ENCODE results near the gene RNF26.

Gene RNF26

GRCh38 chr11:119306373-119306890 is 27.9 kb upstream of the RNF26 start:
- DNase-seq (ENCODE audit: low spot score), result no peak
- in situ Hi-C loops (cut with MboI; ENCODE audit: low sequenced_read_pairs, unreplicated experiment), result no loop called here

DNA sequence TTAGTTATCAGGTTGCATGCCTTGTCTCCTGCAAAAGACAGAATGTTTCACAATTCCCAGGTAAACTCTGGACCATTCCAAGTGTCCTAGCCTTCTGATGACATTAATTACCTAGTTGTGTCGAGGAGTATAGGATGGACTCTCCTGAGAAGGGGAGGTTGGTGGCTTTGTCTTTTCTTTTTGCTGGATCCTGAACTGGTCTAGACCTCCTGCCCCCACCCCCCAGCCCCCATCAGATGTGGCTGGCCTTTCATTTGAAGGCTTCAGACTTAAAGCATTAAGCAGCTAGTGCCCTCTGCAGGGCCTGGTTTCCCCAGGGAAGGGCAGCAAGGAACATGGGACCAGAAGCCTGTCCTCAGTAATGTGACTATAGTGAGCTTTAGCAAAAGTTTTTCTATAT is 27.1 kb upstream of the RNF26 start:
- no peak for DNase-seq (ENCODE audit: low spot score)
- in situ Hi-C loops (cut with MboI; ENCODE audit: low sequenced_read_pairs, unreplicated experiment), result no loop called here
- TF ChIP-seq, protein P1, sequence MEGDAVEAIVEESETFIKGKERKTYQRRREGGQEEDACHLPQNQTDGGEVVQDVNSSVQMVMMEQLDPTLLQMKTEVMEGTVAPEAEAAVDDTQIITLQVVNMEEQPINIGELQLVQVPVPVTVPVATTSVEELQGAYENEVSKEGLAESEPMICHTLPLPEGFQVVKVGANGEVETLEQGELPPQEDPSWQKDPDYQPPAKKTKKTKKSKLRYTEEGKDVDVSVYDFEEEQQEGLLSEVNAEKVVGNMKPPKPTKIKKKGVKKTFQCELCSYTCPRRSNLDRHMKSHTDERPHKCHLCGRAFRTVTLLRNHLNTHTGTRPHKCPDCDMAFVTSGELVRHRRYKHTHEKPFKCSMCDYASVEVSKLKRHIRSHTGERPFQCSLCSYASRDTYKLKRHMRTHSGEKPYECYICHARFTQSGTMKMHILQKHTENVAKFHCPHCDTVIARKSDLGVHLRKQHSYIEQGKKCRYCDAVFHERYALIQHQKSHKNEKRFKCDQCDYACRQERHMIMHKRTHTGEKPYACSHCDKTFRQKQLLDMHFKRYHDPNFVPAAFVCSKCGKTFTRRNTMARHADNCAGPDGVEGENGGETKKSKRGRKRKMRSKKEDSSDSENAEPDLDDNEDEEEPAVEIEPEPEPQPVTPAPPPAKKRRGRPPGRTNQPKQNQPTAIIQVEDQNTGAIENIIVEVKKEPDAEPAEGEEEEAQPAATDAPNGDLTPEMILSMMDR (IDR thresholded peaks at IDR 0.05; ENCODE audit: borderline replicate concordance, control extremely low read depth, extremely low read depth, insufficient read depth, missing control alignments), result no peak

More at GRCh38 chr11:119306373-119306890, 27.9 kb upstream of the RNF26 start:
- TF ChIP-seq, protein P1 (IDR thresholded peaks at IDR 0.05; ENCODE audit: borderline replicate concordance, control extremely low read depth, extremely low read depth, insufficient read depth, missing control alignments), result no peak

DNA sequence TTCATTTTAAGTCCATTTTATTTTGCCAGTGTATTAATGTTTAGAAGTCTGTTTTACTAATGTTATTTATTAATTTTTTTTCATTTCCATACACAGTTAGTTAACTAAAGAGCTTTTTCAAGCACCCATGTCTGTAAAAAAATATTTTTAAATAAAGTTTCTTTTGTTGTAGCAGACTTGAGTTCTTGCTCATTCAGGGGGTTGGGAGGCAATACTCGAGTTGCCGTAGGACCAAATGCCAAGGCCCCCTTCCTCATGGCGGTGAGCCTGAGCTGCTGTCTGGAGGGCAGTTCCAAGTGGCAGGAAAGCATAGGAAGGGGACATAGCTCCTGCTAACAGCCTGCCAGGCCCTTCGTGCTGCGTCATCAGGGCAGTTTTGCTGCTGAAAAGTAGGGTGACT is 26.4 kb upstream of the RNF26 start:
- TF ChIP-seq, protein P1 (IDR thresholded peaks at IDR 0.05; ENCODE audit: borderline replicate concordance, control extremely low read depth, extremely low read depth, insufficient read depth, missing control alignments), result no peak
- in situ Hi-C loops (cut with MboI; ENCODE audit: low sequenced_read_pairs, unreplicated experiment), result no loop called here

GRCh38 chr11:119309411-119309810 is 24.9 kb upstream of the RNF26 start:
- in situ Hi-C loops (cut with MboI; ENCODE audit: low sequenced_read_pairs, unreplicated experiment), result no loop called here
- TF ChIP-seq, protein P1 (IDR thresholded peaks at IDR 0.05; ENCODE audit: borderline replicate concordance, control extremely low read depth, extremely low read depth, insufficient read depth, missing control alignments), result no peak
- DNase-seq (ENCODE audit: low spot score), result no peak

More for the DNA sequence above, 26.4 kb upstream of the RNF26 start:
- no peak for DNase-seq (ENCODE audit: low spot score)

- TF ChIP-seq, protein P1 (IDR thresholded peaks at IDR 0.05; ENCODE audit: borderline replicate concordance, control extremely low read depth, extremely low read depth, insufficient read depth, missing control alignments), result no peak
- no peak for DNase-seq (ENCODE audit: low spot score)
- in situ Hi-C loops (cut with MboI; ENCODE audit: low sequenced_read_pairs, unreplicated experiment), result no loop called here
These were observed 24.2 kb upstream of the RNF26 start for GRCh38 chr11:119309953-119310681.

DNA sequence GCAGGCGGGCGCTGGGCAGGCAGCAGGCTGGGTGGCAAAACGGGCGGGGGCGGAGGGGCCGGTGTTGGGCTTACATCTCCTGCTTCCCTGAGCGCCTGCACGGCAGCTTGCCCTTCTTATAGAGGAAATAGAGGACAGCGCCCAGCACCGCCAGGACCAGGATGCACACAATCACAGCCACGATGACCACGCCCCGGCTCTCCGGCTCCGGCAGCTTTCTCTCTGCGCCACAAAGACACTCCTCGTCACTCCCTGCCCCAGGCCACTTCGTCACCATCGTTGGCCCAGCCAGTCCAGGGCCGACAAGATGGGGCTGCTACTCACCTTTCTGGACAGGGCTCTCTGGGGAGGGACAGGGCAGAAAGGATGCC is 23.7 kb upstream of the RNF26 start:
- in situ Hi-C loops (cut with MboI; ENCODE audit: low sequenced_read_pairs, unreplicated experiment), result no loop called here
- DNase-seq (ENCODE audit: low spot score), result no peak
- TF ChIP-seq, protein P1 (IDR thresholded peaks at IDR 0.05; ENCODE audit: borderline replicate concordance, control extremely low read depth, extremely low read depth, insufficient read depth, missing control alignments), result no peak

Data from GM13976 (cell line).